Mesodermal cell (in vitro differentiated cells): Measurements from ENCODE around the gene R3HDM1.

Experiments
- H3K27ac ChIP-seq: 2 replicates; pipeline ENCODE4 v1.7.0; 2013; ENCODE audit warnings: mild to moderate bottlenecking, low read depth, low read length, moderate library complexity; ENCODE audit not compliant: severe bottlenecking
- H3K36me3 ChIP-seq: 2 replicates; pipeline ENCODE4 v1.7.1; 2013; ENCODE audit warnings: mild to moderate bottlenecking, low read length, moderate library complexity; ENCODE audit not compliant: control insufficient read depth, insufficient read depth
- H3K4me1 ChIP-seq: one replicate; pipeline ENCODE4 v1.7.1; 2013; ENCODE audit warnings: mild to moderate bottlenecking, low read length; ENCODE audit not compliant: insufficient read depth, control insufficient read depth, poor library complexity, severe bottlenecking
- H3K4me3 ChIP-seq: 2 replicates; pipeline ENCODE4 v1.7.0; 2013; ENCODE audit warnings: low read length, control low read depth, mild to moderate bottlenecking; ENCODE audit not compliant: insufficient read depth, poor library complexity, severe bottlenecking; ENCODE audit errors: extremely low read depth
- H3K9me3 ChIP-seq: 2 replicates; pipeline ENCODE4 v1.7.1; 2013; ENCODE audit warnings: mild to moderate bottlenecking, low read length, moderate library complexity; ENCODE audit not compliant: control insufficient read depth
- WGBS, 2 experiments: methylation state at CpG; one replicate each; pipeline ENCODE4 v1.1.5; 2013; ENCODE audit warnings: missing lambda C conversion rate in 2 of 2; ENCODE audit not compliant: insufficient coverage in 2 of 2; 5-methylcytosine and 5-hydroxymethylcytosine counted together

Gene R3HDM1

DNA sequence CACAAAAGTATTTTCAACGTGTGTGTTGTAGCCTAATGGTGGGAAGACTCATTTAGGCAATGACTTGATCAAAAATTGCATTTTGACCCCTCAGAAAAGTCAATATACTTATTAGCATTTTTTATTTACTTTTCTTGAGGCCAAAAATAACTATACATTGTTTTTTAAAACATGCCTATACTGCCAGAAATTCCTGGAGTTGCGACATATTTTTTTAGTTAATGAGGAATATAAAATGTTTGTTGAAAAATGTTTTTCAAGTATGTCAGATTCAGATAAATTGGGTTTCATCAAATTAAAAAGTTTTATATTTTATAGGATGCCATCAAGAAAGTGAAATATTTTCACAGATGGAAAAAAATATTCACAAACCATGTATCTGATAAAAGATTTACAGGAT, 39.6 kb downstream of the R3HDM1 start:
- no peaks in the 10 kb centered on the region for H3K9me3 ChIP-seq
- H3K4me1 ChIP-seq = no peaks in the 10 kb centered on the region
- peaks cover 9% of the 10 kb centered on the region for H3K36me3 ChIP-seq
- H3K4me3 ChIP-seq = no peak overlapping the region
- WGBS, 2 experiments = no CpG with 5 or more reads among the region's 2 CpGs
- H3K27ac ChIP-seq = no peak overlapping the region

DNA sequence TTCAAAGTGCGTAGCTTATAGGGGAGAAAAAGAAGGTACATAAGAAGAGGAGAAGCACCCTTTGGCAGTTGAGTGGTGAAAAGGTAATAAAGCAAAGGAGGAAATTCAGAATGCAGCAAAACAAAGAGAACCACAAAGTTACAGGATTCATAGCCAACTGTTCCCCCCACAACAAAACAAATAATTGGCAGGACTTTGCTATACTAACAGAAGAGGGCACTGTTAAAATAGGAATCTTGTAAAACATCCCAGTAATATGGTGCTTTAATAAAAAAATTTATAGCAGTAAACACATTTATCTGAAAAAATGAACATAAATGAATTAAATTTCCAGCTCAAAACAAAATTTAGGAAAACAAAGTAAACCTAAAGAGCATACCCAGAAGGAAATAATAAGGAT, 42.3 kb downstream of the R3HDM1 start:
- Histone ChIP-seq H3K4me3 (no peak overlapping the region), H3K4me1 (no peaks in the 10 kb centered on the region), H3K9me3 (no peaks in the 10 kb centered on the region), H3K36me3 (peaks cover 6% of the 10 kb centered on the region), H3K27ac (no peak overlapping the region)
- WGBS, 2 experiments = 100% methylated on average over 1 of the region's 1 CpG

DNA sequence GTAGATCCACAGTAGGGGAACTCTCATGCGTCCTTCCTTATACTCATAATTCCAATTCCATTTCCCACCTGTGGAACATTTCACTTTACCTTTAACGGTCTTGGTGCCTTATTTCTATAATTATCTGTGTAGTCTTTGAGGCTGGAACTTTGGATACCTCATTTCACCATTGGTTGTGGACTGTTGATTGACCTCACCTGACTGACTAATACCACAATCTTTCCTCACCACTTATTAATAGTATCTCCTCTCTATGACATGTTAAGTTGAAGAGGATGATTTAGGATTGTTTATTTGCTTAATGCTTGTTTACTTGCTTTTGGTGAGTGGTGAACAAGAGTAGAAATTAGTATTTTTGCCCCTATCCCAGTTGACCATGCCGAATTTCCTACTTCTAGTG, 50.0 kb downstream of the R3HDM1 start:
- Histone ChIP-seq H3K4me3 (no peak overlapping the region), H3K27ac (no peak overlapping the region), H3K36me3 (no peaks in the 10 kb centered on the region), H3K9me3 (no peaks in the 10 kb centered on the region), H3K4me1 (no peaks in the 10 kb centered on the region)
- 100% methylated on average over 1 of the region's 3 CpGs; no CpG with 5 or more reads in 1 of the 2 experiments for WGBS, 2 experiments

DNA sequence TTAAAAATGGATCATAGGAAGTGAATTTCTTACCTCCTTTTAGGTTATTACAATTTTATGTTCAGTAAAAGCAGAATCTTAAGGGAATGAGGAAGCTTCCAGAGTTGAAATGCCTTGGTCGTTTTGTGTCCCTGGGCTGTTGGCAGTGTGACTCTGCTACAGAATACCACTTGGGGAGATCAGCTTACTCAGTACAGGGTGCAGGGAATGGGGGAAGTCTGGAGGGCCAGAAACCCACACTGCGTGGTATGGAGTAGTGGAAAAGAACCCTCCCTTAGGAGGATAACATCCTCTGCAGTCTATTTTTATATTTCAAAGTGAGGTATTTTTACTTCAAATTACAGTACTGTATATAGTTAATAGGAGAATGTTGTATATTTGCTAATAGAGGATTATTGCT, 51.1 kb downstream of the R3HDM1 start:
- no peak overlapping the region for H3K27ac ChIP-seq
- no peaks in the 10 kb centered on the region for H3K4me1 ChIP-seq
- H3K9me3 ChIP-seq = no peaks in the 10 kb centered on the region
- no peak overlapping the region for H3K4me3 ChIP-seq
- 90 to 100% methylated on average over 1 of the region's 2 CpGs for WGBS, 2 experiments
- no peaks in the 10 kb centered on the region for H3K36me3 ChIP-seq

DNA sequence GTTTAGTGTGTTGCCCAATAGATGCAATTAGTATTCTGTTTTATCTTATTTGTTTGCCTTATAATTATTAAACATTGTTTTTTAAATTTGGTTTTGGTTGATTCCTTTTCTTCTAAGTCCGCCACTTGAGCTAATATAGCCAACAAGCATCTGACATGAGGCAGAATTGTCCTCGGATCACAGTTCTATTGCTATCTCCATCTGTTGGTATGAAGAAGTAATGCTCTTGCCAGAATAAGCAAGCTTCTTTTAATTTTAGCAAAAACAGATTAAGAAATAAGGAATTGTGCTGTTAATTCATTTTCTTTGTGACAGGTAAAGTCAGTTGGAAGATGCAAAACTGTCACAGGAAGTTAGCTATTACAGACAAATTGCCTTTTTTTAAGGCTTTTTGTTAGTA, 54.3 kb downstream of the R3HDM1 start:
- Histone ChIP-seq H3K4me1 (no peaks in the 10 kb centered on the region), H3K27ac (no peak overlapping the region), H3K4me3 (no peak overlapping the region), H3K9me3 (no peaks in the 10 kb centered on the region), H3K36me3 (peaks cover 2% of the 10 kb centered on the region)
- 80% methylated on average over 2 of the region's 2 CpGs; no CpG with 5 or more reads in 1 of the 2 experiments for WGBS, 2 experiments

DNA sequence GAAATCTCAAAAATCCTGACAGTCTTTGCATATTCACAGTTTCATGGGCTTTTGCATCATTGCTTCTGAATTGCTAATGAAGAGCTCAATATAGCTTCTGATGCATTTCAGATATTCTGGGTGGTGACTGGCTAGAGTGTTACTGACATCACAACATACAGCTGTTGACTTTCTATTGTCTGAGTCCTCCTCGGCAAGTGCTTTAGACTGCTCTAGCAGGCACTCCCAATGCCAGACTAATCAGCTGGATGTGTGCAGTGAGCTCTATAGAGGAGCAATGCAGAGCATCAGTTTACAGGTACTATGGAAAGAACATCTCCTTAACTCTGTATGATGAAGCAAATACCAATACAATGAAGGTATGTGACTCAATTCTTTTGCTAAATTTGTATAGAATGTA, 54.9 kb downstream of the R3HDM1 start:
- 100% methylated on average over 1 of the region's 1 CpG; no CpG with 5 or more reads in 1 of the 2 experiments for WGBS, 2 experiments
- H3K4me3 ChIP-seq = no peak overlapping the region
- H3K9me3 ChIP-seq = no peaks in the 10 kb centered on the region
- no peaks in the 10 kb centered on the region for H3K4me1 ChIP-seq
- H3K36me3 ChIP-seq = peaks cover 7% of the 10 kb centered on the region
- no peak overlapping the region for H3K27ac ChIP-seq

DNA sequence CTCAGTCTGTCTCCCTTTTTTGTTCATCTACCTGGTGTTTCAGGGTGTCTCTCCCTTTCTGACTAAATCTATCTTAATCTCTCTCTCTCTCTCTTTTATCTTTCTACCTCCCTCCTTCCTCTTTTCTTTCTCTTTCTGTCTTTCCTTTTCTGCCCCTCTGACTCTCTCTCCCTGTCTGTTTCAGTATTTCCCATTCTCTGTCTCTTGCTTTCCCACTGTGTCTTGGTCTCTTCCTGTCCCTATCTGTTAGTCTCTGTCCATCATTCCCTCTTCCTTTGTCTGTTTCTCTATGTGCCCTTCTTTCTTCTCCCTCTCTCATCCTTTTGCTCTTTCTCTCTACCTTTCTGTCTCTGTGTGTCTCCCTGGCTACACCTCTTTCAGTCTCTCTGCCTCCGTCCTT, 56.7 kb downstream of the R3HDM1 start:
- no peak overlapping the region for H3K4me3 ChIP-seq
- no peaks in the 10 kb centered on the region for H3K4me1 ChIP-seq
- no peak overlapping the region for H3K27ac ChIP-seq
- peaks cover 9% of the 10 kb centered on the region for H3K9me3 ChIP-seq
- WGBS, 2 experiments = 71 to 100% methylated on average over 1 of the region's 1 CpG
- peaks cover 12% of the 10 kb centered on the region for H3K36me3 ChIP-seq

DNA sequence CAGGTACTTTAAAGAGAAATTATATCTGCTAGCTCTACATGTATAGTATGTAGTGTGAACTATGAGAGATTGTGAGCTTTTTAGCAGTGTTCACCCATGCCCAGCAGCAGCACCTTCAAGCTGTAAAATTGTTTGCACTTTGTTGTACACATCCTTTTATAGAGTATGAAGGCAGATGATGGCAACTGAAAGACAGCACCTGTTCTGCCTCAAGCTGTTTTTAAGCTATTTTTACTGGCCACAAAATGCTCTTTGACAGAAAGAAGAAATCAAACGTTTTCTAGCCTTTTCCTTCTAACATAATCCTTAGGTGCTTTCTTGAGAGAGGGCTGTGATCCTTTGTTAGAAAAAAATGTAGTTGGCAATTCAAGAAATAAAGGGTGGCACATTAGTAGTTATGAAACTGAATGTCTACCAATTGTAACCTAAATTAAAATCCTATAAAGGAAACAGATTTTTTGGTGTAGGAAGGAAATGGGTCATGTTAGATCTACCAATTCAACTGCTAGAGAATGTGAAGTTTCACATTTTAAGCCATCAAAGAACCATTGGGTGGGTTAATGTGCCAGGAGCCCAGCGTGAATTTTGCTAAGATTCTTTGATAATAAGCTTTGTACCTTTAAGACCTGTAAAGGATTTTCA, 59.5 kb downstream of the R3HDM1 start:
- Histone ChIP-seq H3K9me3 (peaks cover 9% of the 10 kb centered on the region), H3K4me3 (no peak overlapping the region), H3K4me1 (no peaks in the 10 kb centered on the region), H3K27ac (no peak overlapping the region), H3K36me3 (peaks cover 17% of the 10 kb centered on the region)
- no CpG with 5 or more reads among the region's 2 CpGs for WGBS, 2 experiments

DNA sequence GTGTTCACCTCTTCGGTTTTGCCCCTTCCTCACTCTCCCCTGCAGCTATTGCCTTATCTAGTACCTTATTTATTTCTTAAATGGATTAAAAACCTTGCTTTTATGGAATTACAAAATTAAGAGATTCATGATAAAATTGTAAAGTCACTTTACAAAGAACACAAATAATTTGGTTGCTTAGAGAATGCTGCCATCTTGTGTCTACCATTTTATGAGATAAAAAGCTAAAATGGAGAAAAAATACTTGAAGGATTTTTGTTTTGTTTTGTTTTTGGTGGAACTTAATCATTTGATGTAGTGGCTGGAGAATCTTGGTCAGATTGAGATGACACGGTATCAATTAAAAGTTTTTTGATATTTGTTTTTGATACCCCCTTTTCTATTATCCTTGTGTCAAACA, 69.6 kb downstream of the R3HDM1 start:
- no CpG with 5 or more reads among the region's 2 CpGs for WGBS, 2 experiments
- peaks cover 26% of the 10 kb centered on the region for H3K36me3 ChIP-seq

DNA sequence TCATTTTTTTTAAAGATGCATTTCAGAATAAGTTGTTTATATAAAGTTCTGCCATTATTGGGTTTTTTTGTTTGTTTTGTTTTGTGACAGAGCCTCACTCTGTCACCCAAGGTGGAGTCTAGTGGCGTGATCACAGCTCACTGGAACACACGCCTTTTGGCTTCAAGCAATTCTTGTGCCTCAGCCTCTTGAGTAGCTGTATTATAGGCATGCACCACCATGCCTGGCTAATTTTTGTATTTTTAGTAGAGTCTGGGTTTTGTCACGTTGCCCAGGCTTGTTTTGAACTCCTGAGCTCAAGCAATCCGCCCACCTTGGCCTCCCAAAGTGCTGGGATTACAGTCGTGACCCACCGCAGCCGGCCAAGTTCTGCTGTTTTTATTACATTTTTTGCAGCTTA, 72.3 kb downstream of the R3HDM1 start:
- peaks cover 40% of the 10 kb centered on the region for H3K36me3 ChIP-seq
- 91 to 98% methylated on average over 6 of the region's 7 CpGs for WGBS, 2 experiments

More for the DNA sequence above, 69.6 kb downstream of the R3HDM1 start:
- no peaks in the 10 kb centered on the region for H3K9me3 ChIP-seq
- no peaks in the 10 kb centered on the region for H3K4me1 ChIP-seq
- H3K4me3 ChIP-seq = no peak overlapping the region
- no peak overlapping the region for H3K27ac ChIP-seq

DNA sequence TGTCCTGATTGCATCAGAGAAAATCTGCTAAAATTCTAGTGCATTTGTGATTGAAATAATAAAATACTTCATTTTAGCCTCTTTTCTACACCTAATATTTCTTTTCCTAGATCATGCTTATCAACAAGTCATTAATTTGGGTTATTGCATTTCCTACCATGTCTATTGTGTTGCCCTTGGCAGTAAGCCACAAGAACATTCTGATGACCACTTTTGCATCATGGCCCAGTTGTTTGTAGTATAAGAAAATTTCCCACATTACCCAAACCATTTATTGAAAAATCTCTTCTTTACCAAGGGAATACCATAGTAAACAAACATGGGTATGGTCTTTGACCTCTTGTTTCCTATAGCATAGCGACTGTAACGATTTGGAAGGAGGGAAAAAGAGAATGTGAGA, 76.3 kb downstream of the R3HDM1 start:
- Histone ChIP-seq H3K27ac (no peak overlapping the region), H3K4me3 (no peak overlapping the region), H3K4me1 (no peaks in the 10 kb centered on the region), H3K9me3 (no peaks in the 10 kb centered on the region), H3K36me3 (peaks cover 42% of the 10 kb centered on the region)
- no CpG with 5 or more reads among the region's 2 CpGs for WGBS, 2 experiments

More for the DNA sequence above, 72.3 kb downstream of the R3HDM1 start:
- H3K27ac ChIP-seq = no peak overlapping the region
- H3K4me3 ChIP-seq = no peak overlapping the region
- no peaks in the 10 kb centered on the region for H3K4me1 ChIP-seq
- no peaks in the 10 kb centered on the region for H3K9me3 ChIP-seq
